NCI-H2196 (cell line): ENCODE measurements around the gene GAB4.
A peak's percentile ranks its signal among the peaks of the same experiment; 100 is the strongest.
"Not testable (repeated sequence)": the region's sequence is repeated elsewhere in the genome, so short reads cannot be mapped to it uniquely, and the experiment has no call there.

Experiments
- DNase-seq: peaks from one replicate; lab custom pipeline; 2025; ENCODE audit not compliant: unreplicated experiment; lab: John Stamatoyannopoulos, UW

GAB4 gene

GRCh38 chr22:16917144-16918003, 90.6 kb downstream of the GAB4 start:
- DNase-seq = peak; percentile 77

- no peak for DNase-seq
Measured at GRCh38 chr22:16915701-16916100, 92.3 kb downstream of the GAB4 start.

- not testable (repeated sequence) for DNase-seq
Measured at GRCh38 chr22:16914911-16915310, 93.1 kb downstream of the GAB4 start.

DNA sequence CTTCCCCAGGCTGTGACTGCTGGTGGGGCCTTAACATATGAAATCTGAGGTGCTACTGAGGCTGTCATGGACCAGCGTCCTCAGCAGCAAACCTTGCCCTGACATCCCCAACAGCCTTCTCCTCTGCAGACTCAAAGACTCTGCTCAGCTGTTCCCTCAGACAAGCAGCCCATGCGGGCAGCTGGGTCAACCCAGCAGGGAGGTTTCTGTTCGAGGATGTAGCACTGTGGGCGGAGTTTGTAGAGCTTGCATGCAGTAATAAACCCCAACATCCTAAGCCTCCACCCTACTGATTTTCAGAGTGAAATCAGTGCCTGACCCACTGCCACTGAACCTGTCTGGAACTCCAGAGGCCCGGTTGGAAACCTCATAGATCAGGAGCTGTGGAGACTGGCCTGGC, 94.0 kb downstream of the GAB4 start:
- DNase-seq = no peak

GRCh38 chr22:16912281-16912680, 95.7 kb downstream of the GAB4 start:
- DNase-seq = no peak
